Spleen (tissue), 7 donors: Measurements from ENCODE around the gene NDE1.

Source experiments
- CTCF ChIP-seq, 11 experiments: fragments of 200-600 bp in 7 of 11; fragments of 450-650 bp in 4 of 11; sonication (generic) in 4 of 11; IDR thresholded peaks in 8 of 11; conservative IDR thresholded peaks in 3 of 11; 1 replicate in 7 of 11; 2 replicates in 4 of 11; pipeline versions ENCODE4 v1.4.0 to v1.8.0; 2016 to 2021; ENCODE audit warnings: antibody characterized with exemption in 11 of 11, inconsistent platforms in 4 of 11, mild to moderate bottlenecking in 1 of 11
- POLR2A ChIP-seq, 3 donors: fragments of 450-650 bp; IDR thresholded peaks; one replicate each; pipeline ENCODE4 v1.5.1; 2017; ENCODE audit warnings: antibody characterized with exemption in 3 of 3, mild to moderate bottlenecking in 1 of 3
- donor health status: DM: no; HTN: no; CAD: no; lungs with moderate emphysema.
- donor health status: DM: no; HTN: no; CAD: no.
- donor health status: DM: no; HTN: no; CAD: no.

DNA sequence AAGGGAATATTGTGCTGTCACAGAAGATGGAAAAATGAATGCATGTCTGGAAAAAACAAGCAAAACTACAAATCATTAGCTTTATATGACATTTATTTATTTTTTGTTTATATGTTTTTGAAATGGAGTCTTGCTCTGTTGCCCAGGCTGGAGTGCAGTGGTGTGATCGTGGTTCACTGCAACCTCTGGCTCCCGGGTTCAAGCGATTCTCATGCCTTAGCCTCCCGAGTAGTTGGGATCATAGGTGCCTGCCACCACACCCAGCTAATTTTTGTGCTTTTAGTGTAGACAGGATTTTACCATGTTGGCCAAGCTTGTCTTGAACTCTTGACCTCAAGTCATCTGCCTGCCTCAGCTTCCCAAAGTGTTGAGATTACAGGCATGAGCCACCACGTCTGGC lies 8.5 kb downstream of the NDE1 start:
- no peak for TF ChIP-seq CTCF (IDR thresholded peaks at IDR 0.05 in 8 of 11, conservative IDR thresholded peaks at IDR 0.05 in 3 of 11)
- TF ChIP-seq POLR2A (IDR thresholded peaks at IDR 0.05), result no peak
